HG03108 (cell line): ENCODE results near the gene ZBTB32.
"Not testable (repeated sequence)": the region's sequence is repeated elsewhere in the genome, so short reads cannot be mapped to it uniquely, and the experiment has no call there.

Source experiments
- ATAC-seq: cut with Tn5 transposase; IDR thresholded peaks from one replicate; pipeline ENCODE4 v1.9.1; 2021; ENCODE audit warnings: moderate library complexity; ENCODE audit not compliant: unreplicated experiment

Gene ZBTB32, protein sequence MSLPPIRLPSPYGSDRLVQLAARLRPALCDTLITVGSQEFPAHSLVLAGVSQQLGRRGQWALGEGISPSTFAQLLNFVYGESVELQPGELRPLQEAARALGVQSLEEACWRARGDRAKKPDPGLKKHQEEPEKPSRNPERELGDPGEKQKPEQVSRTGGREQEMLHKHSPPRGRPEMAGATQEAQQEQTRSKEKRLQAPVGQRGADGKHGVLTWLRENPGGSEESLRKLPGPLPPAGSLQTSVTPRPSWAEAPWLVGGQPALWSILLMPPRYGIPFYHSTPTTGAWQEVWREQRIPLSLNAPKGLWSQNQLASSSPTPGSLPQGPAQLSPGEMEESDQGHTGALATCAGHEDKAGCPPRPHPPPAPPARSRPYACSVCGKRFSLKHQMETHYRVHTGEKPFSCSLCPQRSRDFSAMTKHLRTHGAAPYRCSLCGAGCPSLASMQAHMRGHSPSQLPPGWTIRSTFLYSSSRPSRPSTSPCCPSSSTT

DNA sequence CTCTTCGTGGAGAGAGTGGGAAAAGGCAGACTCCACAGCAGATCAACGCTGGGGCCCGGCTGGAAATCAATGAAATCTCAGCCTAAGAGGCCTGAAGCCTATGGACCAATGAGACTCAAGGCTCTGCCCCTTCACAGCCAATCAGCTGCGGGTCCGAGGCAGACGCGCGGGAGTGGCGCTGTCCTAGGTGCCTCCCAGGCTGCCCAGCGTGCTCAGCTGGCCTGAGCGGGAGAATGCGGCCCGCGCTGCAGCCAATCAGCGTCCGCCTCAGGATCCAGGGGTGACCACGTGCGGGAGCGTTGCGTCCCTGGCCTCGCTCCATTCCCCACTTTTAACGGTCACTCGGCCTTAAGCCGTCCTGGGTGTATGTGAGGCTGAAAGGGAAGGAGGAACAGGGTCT, at the start of gene ZBTB32:
ZBTB32 (plus strand) TSS at position 341 of the 400 bp plus-strand sequence. CDS start 10,069 bp downstream, outside the sequence.
- no peak for ATAC-seq

DNA sequence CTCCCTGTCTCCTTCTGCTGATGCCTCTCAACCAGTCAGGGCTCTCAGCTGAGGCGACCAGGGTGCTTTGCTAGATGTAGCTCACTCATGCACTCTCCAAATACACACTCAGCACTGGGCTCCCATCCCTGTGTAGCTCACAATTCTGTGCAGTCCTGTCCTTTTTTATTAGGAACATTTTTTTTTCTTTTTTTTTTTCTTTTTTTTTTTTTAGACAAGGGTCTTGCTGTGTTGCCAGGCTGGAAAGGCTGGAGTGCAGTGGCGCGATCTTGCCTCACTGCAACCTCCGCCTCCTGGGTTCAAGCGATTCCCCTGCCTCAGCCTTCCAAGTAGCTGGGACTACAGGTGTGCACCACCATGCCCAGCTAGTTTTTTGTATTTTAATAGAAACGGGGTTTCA, 49.5 kb upstream of the ZBTB32 start:
- ATAC-seq, result not testable (repeated sequence)

DNA sequence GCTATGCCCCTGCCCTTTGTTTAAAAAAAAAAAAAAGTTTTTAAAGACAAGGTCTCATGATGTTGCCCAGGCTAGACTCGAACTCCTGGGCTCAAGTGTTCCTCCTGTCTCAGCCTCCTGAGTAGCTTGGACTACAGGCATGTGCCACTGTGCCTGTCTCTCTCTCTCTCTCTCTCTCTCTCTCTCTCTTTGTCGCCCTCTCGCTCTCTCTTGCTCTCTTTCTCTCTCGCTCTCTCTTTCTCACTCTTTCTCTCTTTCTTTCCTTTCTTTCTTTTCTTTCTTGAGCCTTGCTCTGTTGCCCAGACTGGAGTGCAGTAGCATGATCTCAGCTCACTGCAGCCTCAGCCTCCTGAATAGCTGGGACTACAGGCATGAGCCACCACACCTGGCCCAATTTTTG, 48.8 kb upstream of the ZBTB32 start:
- ATAC-seq, result no peak

DNA sequence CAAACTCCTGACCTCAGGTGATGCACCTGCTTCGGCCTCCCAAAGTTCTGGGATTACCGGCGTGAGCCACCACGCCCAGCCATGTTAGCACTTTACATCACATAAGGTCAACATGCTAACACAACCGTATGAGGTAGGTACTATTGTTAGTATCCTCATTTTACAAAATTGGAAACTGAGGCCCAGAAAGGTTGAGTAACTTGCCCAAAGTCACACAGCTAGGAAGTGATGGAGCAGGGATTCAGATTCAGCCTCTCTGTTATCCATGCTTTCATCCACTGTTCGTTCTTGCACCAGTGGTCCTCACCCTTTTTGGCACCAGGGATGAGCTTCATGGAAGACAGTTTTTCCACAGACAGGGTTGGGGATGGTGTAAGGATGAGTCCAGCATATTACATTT, 47.7 kb upstream of the ZBTB32 start:
- no peak for ATAC-seq

DNA sequence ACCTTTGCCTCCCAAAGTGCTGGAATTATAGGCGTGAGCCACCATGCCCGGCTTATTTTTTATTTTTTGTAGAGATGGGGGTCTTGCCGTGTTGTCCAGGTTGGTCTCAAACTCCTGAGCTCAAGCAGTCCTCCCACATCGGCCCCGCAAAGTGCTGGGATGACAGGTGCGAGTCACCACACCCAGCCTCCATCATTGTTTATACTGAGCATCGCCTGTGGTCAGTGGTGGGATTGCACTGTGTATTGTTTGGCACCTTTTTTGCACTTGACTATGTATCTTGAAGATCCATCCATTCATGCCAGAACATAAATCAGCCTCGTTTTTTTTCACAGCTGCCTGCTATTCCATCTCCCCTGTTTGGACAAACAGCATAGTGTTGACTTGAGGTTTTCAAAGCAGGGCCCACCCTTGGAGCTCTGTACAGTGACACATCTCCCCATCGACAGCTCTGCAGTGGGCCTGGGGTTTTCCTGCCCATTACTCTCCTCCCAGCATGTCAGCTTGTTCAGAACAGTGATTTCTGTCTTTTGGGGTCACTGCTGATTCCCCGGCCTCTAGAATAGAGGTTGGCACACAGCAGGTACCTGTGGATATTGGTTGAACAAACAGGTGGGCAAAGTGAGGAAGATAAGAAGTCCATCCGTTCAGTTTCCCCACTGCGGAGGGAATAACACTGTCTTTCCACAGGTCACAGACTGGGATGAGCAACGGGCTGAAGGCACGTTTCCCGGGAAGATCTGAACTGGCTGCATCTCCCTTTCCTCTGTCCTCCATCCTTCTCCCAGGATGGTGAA, 46.3 kb upstream of the ZBTB32 start:
- no peak for ATAC-seq

DNA sequence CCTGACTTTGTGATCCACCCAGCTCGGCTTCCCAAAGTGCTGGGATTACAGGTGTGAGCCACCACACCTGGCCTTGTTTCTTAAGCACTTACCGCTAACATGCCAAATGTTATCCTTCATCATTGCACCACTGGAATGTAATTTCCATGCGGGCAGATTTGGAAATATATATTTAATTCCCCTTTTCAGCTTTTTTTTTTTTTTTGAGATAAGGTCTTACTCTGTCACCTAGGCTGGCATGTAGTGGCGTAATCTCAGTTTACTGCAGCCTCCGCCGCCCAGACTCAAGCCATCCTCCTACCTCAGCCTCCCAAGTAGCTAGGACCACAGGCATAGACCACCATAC, 42.4 kb upstream of the ZBTB32 start:
- ATAC-seq, result no peak

DNA sequence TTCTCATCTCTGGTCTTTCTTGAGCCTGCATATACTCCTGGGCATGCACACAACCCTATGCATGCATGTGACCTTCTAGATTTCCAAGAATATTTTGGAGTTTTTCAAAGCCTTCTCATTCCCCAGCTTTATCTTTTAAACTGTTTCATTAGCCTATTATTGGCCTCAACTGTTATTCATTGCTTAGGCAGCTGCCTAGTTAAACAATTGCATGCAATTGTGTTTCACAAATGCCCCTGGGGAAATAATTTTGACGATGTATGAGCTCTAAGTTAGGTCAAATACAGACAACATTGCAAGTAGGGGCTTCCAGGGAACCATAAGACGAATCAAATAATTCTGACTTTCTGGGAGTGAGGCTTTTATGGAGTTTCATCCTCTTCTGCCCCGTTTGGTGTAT, 40.4 kb upstream of the ZBTB32 start:
- ATAC-seq, result no peak

DNA sequence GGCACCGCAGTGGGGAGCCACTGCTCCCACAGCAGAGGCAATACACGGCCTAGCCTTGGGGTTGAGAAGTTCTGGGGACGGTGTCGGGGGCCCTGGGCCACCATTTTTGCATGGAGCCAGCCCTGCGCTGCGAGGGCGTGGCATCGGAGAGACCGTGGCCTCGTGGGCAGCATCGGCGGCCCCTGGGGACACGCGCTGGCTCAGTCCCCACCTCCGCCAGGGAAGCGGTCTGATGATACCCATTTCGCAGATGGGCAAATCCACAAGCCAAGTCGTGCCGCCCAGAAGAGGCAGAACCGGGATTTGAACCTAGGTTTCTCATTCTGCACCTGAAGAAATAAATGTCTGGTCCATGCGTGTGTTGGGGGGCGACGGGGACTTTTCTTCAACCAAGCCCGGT, 39.2 kb upstream of the ZBTB32 start:
- ATAC-seq, result no peak

DNA sequence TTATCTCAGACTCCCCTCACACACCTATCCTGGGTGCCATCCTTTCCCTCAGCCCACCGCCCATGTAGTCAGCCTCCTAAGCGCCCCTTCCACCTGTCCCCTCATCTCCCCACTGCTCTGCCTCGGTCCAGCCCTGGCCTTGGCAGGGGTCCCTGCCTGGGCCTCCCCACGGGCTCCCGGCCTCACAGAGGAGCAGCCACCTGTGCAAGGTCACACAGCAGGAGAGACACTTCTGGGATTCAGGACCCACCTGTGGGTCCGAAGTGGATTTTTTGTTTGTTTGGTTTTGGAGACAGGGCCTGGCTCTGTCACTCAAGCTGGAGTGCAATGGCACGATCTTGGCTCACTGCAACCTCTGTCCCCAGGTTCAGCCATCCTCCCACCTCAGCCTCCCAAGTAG, 38.8 kb upstream of the ZBTB32 start:
- ATAC-seq, result no peak

DNA sequence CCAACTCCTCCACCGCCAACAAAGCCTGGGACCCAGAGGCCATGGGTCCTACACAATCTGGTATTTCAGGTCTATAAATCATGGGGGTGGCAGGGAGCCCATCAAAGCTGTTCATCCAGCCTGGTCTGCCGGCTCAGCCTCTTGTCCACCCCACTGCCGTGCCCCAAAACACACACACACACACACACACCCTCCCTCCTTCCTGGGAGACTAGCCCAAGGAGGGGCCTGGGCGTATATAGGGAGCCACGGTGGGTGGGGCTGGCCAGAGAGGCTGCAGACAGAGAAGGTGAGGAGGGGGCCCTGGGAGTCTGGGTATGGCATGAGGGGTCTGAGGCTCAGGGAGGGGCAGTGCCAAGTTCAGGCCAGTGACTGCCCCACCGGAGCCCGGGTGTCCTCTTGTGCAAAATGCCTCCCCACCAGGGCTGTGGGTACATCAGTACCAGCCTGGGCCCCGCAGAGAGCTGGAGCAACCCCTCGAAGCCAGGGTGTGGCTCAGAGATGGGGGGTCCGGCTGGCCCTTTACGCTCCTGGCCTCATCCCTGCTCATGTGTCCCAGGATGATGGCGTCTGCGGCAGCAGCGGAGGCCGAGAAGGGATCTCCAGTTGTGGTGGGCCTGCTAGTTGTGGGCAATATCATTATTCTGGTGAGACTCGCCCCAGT, 38.0 kb upstream of the ZBTB32 start, which contains the start of gene UPK1A:
UPK1A (plus strand) TSS at position 267 of the 663 bp plus-strand sequence; CDS start at position 563, 296 bp downstream.
- ATAC-seq, result no peak

DNA sequence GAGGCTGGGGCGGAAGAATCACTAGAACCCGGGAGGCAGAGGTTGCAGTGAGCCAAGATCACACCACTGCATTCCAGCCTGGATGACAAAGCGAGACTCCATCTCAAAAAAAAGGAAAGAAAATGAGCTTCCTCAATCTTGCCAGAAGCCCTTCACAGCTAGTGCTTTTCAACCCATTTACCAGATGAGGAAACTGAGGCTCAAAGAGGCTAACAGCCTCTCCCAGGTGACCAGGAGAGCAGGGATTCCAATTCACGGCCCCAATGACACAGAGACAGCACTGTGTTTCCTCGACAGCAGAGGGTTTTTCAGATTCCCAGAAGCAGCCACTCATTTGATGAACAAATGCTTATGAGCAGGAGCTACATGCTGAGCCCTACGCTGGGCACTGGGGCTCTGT, 34.8 kb upstream of the ZBTB32 start:
- ATAC-seq, result no peak

DNA sequence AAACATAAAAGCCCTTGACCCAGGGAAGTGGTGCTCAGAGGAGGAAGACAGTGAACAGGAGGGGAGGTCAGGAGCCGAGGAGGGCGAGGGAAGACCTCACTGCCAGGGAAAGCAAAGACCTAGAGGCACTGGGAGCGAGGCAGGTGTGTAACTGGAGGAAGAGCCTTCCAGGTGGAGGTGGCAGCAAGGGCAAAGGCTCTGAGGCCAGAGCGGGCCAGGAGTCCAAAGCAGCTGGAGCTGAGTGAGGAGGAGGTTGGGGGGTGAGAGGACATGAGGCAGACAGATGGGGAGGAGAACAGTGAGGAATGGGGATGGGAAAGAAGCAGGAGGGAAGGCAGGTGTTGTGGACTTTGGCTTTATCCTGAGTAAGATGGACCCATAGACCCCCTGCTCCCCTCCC, 34.4 kb upstream of the ZBTB32 start:
- ATAC-seq, result no peak

DNA sequence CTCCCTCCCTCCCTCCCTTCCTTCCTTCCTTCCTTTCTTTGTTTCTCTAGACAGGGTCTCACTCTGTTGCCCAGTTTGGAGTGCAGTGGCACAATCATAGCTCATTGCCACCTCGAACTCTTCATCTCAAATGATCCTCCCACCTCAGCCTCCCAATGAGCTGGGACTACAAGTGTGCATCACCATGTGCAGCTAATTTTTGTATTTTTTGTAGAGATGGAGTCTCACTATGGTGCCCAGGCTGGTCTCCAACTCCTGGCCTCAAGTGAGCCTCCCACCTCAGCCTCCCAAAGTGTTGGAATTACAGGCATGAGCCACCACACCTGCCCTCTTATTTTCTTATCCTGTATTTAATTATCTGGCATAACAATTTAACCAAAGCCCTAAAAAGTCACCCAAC, 33.7 kb upstream of the ZBTB32 start:
- ATAC-seq, result no peak

DNA sequence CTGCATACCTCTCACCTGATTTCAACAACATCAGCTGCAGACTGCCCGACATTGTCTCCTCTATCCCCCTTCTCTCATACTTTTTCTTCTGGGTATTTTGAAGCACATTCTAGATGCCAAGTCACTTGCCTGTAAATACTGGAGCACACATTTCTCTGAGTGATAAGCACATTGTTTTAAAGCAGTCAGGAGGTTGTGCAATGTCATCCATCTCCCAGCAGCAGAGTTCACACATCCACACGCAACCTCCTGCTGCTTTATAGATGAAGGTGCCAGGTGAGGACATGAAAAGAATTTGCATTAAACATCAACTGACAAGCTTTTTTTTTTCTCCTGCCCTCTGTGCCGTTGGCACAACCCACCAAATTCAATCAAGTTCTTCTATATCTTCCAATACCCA, 32.5 kb upstream of the ZBTB32 start:
- no peak for ATAC-seq

DNA sequence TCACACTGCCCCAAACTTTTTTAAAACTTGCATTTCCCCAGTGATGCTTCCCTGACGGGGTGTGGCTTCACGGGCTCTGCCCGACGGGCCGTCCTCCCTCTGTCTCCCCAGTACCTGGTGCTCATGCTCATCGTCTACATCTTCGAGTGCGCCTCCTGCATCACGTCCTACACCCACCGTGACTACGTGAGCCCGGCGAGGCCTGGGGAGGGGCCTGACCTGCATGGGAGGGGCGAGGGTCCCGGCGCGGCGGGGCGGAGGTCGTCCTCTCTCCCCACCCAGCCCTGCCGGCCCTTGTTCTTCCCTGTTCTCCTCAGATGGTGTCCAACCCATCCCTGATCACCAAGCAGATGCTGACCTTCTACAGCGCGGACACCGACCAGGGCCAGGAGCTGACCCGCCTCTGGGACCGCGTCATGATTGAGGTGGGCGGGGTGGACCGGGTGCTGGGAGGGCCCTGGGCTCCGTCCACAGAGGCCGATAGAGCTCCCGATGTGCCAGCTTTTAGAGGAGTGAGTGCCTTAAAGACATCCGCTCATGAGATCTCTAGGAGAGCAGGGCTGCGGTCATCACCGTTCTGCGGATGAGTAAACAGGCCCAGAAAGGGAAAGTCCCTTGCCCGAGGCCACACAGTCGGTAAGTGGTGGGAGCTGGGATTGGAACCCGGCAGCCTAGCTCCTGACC, 31.1 kb upstream of the ZBTB32 start:
- ATAC-seq, result no peak

DNA sequence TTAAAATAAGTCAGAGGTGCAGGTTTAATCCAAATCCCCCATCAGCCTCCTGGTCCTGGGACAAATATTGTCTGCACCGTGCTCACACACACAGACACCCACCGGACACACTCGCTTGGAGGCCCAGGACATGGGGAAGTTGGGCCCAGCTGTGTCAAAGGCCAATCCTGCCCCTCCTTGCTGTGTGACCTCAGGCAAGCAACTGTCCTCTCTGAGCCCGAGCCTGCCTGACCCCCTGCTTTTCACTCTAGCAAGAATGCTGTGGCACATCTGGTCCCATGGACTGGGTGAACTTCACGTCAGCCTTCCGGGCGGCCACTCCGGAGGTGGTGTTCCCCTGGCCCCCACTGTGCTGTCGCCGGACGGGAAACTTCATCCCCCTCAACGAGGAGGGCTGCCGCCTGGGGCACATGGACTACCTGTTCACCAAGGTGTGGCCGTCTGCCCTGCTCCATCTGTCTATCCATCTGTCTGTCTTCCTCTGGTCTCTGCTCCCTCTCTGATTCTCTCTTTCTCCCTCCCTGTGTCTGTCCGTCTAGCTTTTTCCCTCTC, 28.7 kb upstream of the ZBTB32 start:
- ATAC-seq, result no peak

DNA sequence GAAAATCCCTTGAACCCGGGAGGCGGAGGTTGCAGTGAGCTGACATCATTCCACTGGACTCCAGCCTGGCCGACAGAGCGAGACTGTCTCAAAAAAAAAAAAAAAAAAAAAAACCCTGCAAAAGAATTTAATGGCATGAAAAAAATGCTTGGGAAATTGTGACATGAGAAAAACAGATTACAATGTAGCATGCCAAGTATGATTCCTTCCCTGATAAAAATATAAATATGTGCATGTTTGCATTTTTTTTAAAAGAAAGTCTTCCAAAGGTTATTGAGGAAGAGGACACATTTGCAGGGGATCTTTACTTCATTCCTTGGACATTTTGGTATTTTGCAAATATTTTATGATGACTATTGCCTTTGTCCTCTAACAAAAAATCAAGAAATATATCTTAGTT, 14.5 kb upstream of the ZBTB32 start:
- no peak for ATAC-seq

DNA sequence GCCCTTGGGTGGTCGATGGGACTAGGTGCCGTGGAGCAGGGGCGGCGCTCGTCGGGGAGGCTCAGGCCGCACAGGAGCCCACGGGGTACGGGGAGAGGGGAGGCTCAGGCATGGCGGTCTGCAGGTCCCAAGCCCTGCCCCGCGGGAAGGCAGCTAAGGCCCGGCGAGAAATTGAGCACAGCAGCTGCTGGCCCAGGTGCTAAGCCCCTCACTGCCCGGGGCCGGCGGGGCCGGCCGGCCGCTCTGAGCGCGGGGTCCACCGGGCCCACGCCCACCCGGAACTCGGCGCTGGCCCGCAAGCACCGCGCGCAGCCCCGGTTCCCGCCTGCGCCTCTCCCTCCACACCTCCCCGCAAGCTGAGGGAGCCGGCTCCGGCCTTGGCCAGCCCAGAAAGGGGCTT, 13.3 kb upstream of the ZBTB32 start:
- not testable (repeated sequence) for ATAC-seq

DNA sequence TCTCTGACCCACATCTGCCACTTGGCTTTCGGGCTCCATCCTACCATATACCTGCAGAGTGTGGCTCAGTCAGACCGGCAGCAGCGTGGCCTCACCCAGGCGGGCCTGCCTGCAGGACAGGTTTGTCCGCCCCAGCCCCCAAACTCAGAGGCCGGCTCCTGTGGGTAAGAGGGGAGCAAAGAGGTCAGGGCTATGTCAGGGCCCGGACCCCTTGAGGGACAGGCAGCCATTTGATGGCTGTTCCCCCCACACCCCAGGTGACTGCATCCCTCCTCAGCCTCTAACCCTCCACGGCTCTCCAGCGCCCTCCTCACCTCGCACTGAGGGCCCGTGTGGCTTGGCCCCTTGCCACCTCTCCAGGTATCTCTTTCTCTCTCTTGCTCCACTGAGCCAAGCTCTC, 12.3 kb upstream of the ZBTB32 start:
- ATAC-seq, result no peak

DNA sequence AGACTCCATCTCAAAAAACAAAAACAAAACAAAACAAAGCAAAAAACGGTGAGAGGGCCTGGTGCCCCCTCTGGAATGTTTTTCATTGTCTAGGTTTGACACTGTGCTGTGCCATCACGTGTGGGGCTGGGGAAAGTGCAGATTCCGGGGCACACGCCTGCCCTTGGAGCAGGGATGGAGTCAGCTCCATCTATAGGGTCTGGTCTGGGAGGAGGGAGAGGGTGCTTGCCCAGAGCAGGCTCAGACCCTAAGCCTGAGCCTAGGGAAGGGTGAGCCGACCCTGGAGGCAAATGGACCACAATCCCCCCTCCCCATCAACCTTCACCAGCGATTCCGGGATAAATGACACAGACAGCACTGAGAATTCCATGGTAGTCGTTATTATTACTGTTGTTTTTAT, 10.9 kb upstream of the ZBTB32 start:
- no peak for ATAC-seq
